Activated T-cell treated with anti-CD3 and anti-CD28 coated beads, Interleukin-2, amount 50 U/mL, for 72 hours (primary cell): Measurements from ENCODE around the gene POP7. TPM values are rescaled to one million over a fixed set of nuclear protein-coding genes. Genes with fewer than 3 reads are reported as not detected.

ENCODE experiments used
- ATAC-seq, 2 donors: fragments of 150-1000 bp; cut with Tn5 transposase; replicated peaks in 1 of 2; 2 replicates each; pipeline ENCODE4 v1.10.0; 2021; ENCODE audit warnings: moderate library complexity in 2 of 2, mild to moderate bottlenecking in 1 of 2
- DNase-seq, 2 donors: peaks; one replicate each; pipeline ENCODE4 v3.0.0; 2021 to 2022; ENCODE audit warnings: mixed read lengths in 1 of 2
- H3K27ac Mint-ChIP-seq: one replicate; pipeline ENCODE4 v1.8.0; 2022; ENCODE audit warnings: mild to moderate bottlenecking, moderate library complexity, mixed read lengths
- H3K27me3 Mint-ChIP-seq: one replicate; pipeline ENCODE4 v1.8.0; 2022; ENCODE audit warnings: low read depth, mixed read lengths
- H3K36me3 Mint-ChIP-seq, 2 donors: one replicate each; pipeline ENCODE4 v1.8.0; 2022; ENCODE audit warnings: mixed read lengths in 2 of 2, mild to moderate bottlenecking in 1 of 2; ENCODE audit not compliant: insufficient read depth in 2 of 2
- H3K4me1 Mint-ChIP-seq: one replicate; pipeline ENCODE4 v1.8.0; 2022; ENCODE audit warnings: low read depth, mixed read lengths
- H3K4me3 Mint-ChIP-seq, 2 donors: one replicate each; pipeline ENCODE4 v1.8.0; 2022; ENCODE audit warnings: mild to moderate bottlenecking in 2 of 2, mixed read lengths in 2 of 2, moderate library complexity in 2 of 2
- H3K9me3 Mint-ChIP-seq, 2 donors: one replicate each; pipeline ENCODE4 v1.8.0; 2022; ENCODE audit warnings: mixed read lengths in 2 of 2
- total RNA-seq, 2 donors: library from RNA; stranded (reverse); gene quantifications; one replicate each; pipeline ENCODE4 v1.2.3, GENCODE V29; 2022

The POP7 gene
- total RNA-seq, 2 donors from 2014 or later: 33.3 to 40.9 TPM

DNA sequence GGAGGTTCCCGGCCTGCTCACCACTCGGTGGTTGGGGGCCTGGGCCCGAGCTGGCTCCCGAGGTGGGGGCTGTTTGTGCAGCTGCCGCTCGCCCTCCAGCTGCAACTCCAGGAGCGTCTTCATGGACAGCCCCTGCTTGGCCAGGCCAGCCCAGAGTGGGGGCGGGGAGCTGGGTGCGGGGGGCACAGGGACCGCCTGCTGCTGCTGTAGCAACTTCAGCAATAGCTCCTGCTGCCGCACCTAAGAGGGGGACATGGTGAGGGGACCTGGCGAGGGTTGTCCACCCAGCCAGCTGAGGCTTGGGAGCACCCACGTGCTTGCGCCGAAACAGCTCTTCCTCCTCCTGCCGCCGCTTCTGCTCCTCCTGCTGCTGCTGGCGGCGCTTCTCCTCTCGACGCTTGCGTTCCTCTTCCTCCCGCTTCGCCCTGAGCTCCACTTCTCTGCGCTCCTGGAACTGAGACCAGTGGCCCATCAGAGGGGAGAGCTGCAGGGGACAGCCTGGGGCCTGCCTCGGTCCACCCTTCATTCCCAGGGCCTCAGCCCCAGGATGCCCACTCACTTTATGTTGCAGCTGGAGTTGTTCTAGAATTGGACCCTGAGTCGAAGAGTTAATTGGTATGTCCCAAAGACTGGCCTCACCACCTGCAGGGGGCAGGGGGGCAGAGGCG is 22.8 kb upstream of the POP7 start:
- H3K27ac Mint-ChIP-seq: no peak overlapping the region
- H3K9me3 Mint-ChIP-seq: no peaks in the 10 kb centered on the region
- H3K4me3 Mint-ChIP-seq: no peak overlapping the region
- DNase-seq: no peak
- peaks cover 15% of the 10 kb centered on the region for H3K4me1 Mint-ChIP-seq
- peaks cover 0 to 14% of the 10 kb centered on the region in 2 donors for H3K36me3 Mint-ChIP-seq
- ATAC-seq: no peak
- H3K27me3 Mint-ChIP-seq: no peaks in the 10 kb centered on the region

GRCh38 chr7:100683659-100684533 is 22.0 kb upstream of the POP7 start:
- Mint-ChIP-seq H3K4me1 (peaks cover 18% of the 10 kb centered on the region), H3K36me3 (peaks cover 0 to 10% of the 10 kb centered on the region in 2 donors), H3K27ac (no peak overlapping the region), H3K9me3 (no peaks in the 10 kb centered on the region), H3K4me3 (no peak overlapping the region), H3K27me3 (no peaks in the 10 kb centered on the region)
- ATAC-seq (no peak), DNase-seq (no peak)

DNA sequence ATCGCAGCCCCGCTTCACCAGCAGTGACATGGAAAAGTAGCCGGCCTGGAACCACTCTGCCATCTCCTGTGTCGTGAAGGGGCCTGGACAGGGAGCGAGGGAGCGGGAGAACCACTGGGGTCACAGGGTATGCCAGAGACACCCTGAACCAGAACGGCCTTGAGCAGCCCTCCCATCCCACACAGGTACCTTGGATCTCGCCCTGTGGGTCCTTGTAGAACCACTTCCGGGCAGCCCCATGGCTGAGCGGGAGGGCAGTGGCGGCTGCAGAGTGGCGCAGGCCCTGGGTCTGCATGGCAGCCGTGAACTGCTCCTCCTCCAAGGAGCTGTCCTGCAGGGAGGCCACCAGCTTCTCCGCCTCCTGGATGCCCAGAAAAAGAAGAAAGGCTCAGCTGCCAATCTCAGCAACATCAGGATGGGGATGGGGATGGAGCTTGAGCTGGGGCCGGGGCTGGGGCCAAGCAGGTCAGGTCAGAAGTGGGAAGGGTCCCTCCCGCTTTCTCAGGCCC is 21.3 kb upstream of the POP7 start:
- Mint-ChIP-seq H3K27ac (no peak overlapping the region), H3K9me3 (no peaks in the 10 kb centered on the region), H3K27me3 (no peaks in the 10 kb centered on the region), H3K4me3 (no peak overlapping the region), H3K36me3 (peaks cover 0 to 7% of the 10 kb centered on the region in 2 donors), H3K4me1 (peaks cover 13% of the 10 kb centered on the region)
- ATAC-seq (no peak), DNase-seq (no peak)

GRCh38 chr7:100685049-100685605 is 20.8 kb upstream of the POP7 start:
- peaks cover 0 to 5% of the 10 kb centered on the region in 2 donors for H3K36me3 Mint-ChIP-seq
- H3K9me3 Mint-ChIP-seq: no peaks in the 10 kb centered on the region
- no peak overlapping the region for H3K4me3 Mint-ChIP-seq
- H3K4me1 Mint-ChIP-seq: peaks cover 17% of the 10 kb centered on the region
- no peaks in the 10 kb centered on the region for H3K27me3 Mint-ChIP-seq
- ATAC-seq (no peak), DNase-seq (no peak)
- H3K27ac Mint-ChIP-seq: no peak overlapping the region

GRCh38 chr7:100685631-100686145 is 20.2 kb upstream of the POP7 start:
- no peaks in the 10 kb centered on the region for H3K27me3 Mint-ChIP-seq
- H3K4me1 Mint-ChIP-seq: peaks cover 19% of the 10 kb centered on the region
- H3K9me3 Mint-ChIP-seq: no peaks in the 10 kb centered on the region
- DNase-seq (no peak), ATAC-seq (no peak)
- no peak overlapping the region for H3K27ac Mint-ChIP-seq
- peaks cover 0 to 4% of the 10 kb centered on the region in 2 donors for H3K36me3 Mint-ChIP-seq
- no peak overlapping the region for H3K4me3 Mint-ChIP-seq

- ATAC-seq (no peak), DNase-seq (no peak)
- no peaks in the 10 kb centered on the region for H3K9me3 Mint-ChIP-seq
- H3K27ac Mint-ChIP-seq: no peak overlapping the region
- peaks cover 19% of the 10 kb centered on the region for H3K4me1 Mint-ChIP-seq
- H3K27me3 Mint-ChIP-seq: no peaks in the 10 kb centered on the region
- no peak overlapping the region for H3K4me3 Mint-ChIP-seq
- peaks cover 0 to 4% of the 10 kb centered on the region in 2 donors for H3K36me3 Mint-ChIP-seq
Observed at GRCh38 chr7:100686201-100686821, 19.6 kb upstream of the POP7 start.

DNA sequence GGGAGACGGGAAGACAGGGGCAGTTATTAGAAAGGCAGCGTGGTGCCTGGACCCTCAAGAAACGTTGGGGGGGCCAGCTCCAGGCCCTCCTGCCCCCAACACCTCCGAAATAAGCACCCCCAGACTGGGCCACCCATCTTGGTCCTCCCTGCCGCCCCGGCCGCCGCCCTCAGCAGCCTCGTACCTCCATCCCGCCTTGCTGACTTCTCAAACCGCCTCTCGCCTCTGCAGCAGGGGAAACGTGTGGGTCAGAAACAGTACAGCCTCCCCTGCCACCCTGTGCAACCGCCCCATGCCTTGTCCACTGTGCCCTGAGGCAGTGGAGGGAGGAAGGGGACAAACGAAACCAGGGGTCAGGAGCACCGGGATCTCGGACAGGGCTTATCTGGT is 19.1 kb upstream of the POP7 start:
- no peaks in the 10 kb centered on the region for H3K9me3 Mint-ChIP-seq
- ATAC-seq (no peak), DNase-seq (no peak)
- H3K27me3 Mint-ChIP-seq: no peaks in the 10 kb centered on the region
- peaks cover 0 to 4% of the 10 kb centered on the region in 2 donors for H3K36me3 Mint-ChIP-seq
- peaks cover 24% of the 10 kb centered on the region for H3K4me1 Mint-ChIP-seq
- no peak overlapping the region for H3K4me3 Mint-ChIP-seq
- H3K27ac Mint-ChIP-seq: no peak overlapping the region

GRCh38 chr7:100687261-100687660 is 18.7 kb upstream of the POP7 start:
- no peaks in the 10 kb centered on the region for H3K9me3 Mint-ChIP-seq
- no peak for ATAC-seq
- H3K36me3 Mint-ChIP-seq: peaks cover 0 to 4% of the 10 kb centered on the region in 2 donors

GRCh38 chr7:100687751-100688300 is 18.1 kb upstream of the POP7 start:
- Mint-ChIP-seq H3K27me3 (no peaks in the 10 kb centered on the region), H3K9me3 (no peaks in the 10 kb centered on the region), H3K27ac (no peak overlapping the region), H3K36me3 (peaks cover 2 to 4% of the 10 kb centered on the region in 2 donors), H3K4me3 (no peak overlapping the region), H3K4me1 (peaks cover 34% of the 10 kb centered on the region)
- DNase-seq (no peak), ATAC-seq (no peak)

More at GRCh38 chr7:100687261-100687660, 18.7 kb upstream of the POP7 start:
- Mint-ChIP-seq H3K4me3 (no peak overlapping the region), H3K27ac (no peak overlapping the region), H3K4me1 (peaks cover 28% of the 10 kb centered on the region), H3K27me3 (no peaks in the 10 kb centered on the region)
- no peak for DNase-seq

GRCh38 chr7:100688326-100688860 is 17.5 kb upstream of the POP7 start:
- no peak for ATAC-seq
- no peak for DNase-seq
- no peaks in the 10 kb centered on the region for H3K27me3 Mint-ChIP-seq
- no peak overlapping the region for H3K4me3 Mint-ChIP-seq
- H3K9me3 Mint-ChIP-seq: no peaks in the 10 kb centered on the region
- peaks cover 36% of the 10 kb centered on the region for H3K4me1 Mint-ChIP-seq
- H3K27ac Mint-ChIP-seq: no peak overlapping the region
- peaks cover 6 to 8% of the 10 kb centered on the region in 2 donors for H3K36me3 Mint-ChIP-seq

- Mint-ChIP-seq H3K4me1 (peaks cover 35% of the 10 kb centered on the region), H3K27ac (no peak overlapping the region), H3K4me3 (no peak overlapping the region), H3K36me3 (peaks cover 6 to 8% of the 10 kb centered on the region in 2 donors), H3K27me3 (no peaks in the 10 kb centered on the region), H3K9me3 (no peaks in the 10 kb centered on the region)
- DNase-seq (no peak), ATAC-seq (no peak)
Observed at GRCh38 chr7:100689230-100690135, 16.4 kb upstream of the POP7 start.
